Measurements from ENCODE around the gene CDK6.

Gene CDK6

GRCh38 chr7:92730808-92731207, 105.6 kb downstream of the CDK6 start:
- DNase-seq: no peak

GRCh38 chr7:92729751-92730150, 106.6 kb downstream of the CDK6 start:
- no peak for DNase-seq

- DNase-seq: no peak
These were observed 107.2 kb downstream of the CDK6 start for GRCh38 chr7:92729172-92729571.

DNA sequence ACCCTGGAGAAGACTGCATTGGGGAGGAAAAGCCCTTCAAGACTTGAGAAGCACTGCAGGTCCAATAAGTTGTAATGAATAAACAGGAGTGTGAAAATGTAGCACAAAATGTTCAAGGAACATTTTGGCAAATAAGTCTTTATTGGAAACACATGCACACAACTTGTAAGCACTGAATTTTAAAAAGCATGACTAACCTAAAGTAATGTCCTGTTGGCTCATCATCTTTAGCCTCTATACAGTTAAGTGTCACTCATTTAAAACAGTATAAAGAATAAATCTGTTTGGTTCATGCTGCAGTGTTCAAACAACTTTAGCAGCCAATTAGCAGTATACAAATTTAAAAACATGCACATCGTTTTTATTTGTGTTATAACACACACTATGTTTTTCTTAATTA, 108.6 kb downstream of the CDK6 start:
- DNase-seq: no peak

DNA sequence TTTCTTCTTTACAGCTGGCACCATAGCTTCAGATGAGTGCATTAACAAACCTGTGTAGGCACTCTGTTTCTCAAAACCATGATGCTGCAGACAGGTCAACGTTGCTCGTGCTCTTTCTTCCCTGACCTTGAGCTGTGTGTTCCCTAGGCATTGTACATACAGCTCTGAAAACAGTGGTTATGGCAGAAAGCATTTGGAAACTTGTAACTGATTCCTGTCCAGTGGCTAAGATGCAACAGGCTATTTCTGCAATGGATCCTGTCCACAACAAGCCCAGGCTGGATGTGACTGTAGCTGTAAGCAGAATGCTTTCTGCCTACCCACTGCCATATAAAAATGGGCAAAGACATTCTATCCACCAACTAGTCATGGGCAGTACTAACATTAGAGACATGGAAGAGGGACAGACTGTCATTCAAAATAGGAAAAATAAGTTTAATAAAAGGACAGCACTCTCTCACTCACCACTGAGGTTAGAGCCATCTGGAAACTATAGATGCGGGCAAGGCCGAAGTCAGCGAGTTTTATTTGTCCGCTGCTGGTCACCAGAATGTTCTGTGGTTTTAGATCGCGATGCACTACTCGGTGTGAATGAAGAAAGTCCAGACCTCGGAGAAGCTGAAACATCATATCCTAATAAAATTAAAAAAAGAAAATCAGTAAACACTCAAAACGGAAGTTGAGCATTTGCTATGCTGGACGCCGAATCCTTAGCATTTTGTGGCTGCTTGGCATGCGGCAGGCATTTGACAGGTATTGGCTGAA, 111.0 kb downstream of the CDK6 start:
- no peak for DNase-seq

- peak in 1 of 2 donors; percentile 25 for DNase-seq
These were observed 112.4 kb downstream of the CDK6 start for GRCh38 chr7:92723943-92724342.

DNA sequence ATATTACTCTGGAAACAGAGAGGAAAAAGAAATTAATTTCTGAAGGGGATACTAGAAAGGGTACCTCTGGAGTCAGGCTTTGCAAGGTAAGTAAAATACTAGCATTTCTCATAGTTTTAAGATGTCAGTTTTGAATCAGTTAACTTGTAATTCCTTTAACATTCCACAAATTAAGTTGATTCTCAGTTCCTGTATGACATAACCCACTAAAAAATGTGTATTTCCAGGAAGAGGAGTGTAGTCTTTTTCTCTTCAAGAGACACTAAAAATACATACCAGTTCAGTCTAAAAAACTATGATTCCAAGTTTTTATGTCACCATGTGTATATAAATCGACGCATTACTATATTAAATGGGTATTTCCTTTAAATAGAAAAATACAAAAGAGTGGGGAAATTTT, 113.2 kb downstream of the CDK6 start:
- no peak for DNase-seq

GRCh38 chr7:92722541-92722940, 113.8 kb downstream of the CDK6 start:
- no peak for DNase-seq

DNA sequence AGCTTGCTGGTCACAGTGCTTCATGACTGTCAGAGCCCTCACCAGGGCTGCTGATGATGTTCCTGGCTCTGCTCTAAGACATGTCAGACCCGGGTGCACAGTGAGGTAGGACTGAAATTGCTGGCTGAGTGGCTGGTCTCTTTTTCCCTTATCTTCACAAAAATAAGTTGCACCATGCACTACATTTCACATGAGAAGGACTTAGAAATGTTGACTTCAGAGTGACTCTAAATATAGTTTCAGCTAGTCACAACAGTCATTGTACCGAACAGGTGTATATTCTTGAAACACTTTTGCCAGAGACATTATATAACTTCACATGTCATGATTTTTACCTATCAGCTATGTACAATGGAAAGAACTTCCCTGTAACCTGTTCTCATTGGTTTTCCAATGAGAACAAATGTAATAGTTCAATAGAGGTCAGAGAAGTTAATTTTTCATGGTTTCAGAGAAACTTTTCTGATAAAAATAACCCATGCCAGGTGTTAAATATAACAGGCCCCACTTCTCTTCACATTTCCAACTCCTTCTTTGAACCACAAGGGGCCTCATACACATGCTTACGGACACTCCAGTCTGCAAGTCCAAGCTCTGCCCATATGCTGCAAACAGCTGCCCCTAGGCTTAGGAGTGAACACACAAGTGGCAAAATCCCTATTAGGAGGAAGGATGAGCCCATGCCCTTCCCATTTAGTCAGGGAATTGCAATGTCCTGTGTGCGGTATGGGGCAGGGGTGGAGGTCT, 115.6 kb downstream of the CDK6 start:
- no peak for DNase-seq

GRCh38 chr7:92717993-92718716, 118.2 kb downstream of the CDK6 start:
- peak; percentile 51 to 71 for DNase-seq

GRCh38 chr7:92717623-92717992, 118.8 kb downstream of the CDK6 start:
- no peak for DNase-seq

DNA sequence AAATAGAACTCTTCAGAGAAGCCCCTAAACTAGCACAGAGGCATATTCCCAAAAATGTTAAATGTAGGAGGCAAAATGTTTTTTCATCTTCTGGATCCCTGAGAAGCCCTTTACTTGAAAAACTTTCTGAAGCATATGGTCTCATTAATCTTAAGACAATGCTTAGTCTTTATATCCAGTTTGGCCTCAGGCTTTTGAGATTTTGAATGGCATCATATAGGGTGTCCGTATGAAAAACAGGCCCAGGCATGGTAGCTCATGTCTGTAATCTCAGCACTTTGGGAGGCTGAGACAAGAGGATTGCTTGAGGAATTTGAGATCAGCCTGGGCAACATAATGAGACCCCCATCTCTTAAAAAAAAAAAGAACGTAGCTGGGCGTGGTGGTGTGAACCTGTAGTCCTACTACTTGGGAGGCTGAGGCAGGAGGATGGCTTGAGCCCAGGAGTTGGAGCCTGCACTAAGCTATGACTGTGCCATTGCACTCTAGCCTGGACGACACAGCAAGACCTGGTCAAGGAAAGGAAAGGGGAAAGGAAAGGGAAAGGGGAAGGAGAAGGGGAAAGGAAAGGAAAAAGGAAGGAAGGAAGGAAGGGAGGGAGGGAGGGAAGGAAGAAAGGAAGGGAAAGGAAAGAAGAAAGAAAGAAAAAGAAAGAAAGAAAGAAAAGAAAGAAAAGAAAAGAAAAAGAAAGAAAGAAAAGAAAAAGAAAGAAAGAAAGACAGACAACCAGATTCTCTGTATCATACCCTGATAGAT, 119.4 kb downstream of the CDK6 start:
- no peak for DNase-seq

GRCh38 chr7:92715963-92716362, 120.4 kb downstream of the CDK6 start:
- no peak for DNase-seq

DNA sequence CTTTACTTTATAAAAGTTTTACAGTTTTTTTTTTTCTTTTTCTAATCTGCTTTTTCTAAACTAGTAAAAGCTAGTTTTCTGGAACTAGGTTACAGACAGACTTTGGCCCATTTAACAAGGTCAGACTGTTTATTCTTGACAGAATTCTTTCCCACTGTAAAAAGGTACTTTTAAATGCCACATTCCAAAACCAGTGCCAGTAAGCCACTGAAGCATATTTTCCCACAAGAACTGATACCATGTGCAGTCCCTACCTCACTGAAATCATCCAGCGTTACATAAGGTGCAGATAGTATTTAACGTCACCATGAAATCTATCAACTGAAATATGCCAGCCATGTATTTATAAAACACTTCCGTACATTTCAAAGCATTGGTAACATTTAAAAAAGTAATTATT, 121.6 kb downstream of the CDK6 start:
- no peak for DNase-seq

DNA sequence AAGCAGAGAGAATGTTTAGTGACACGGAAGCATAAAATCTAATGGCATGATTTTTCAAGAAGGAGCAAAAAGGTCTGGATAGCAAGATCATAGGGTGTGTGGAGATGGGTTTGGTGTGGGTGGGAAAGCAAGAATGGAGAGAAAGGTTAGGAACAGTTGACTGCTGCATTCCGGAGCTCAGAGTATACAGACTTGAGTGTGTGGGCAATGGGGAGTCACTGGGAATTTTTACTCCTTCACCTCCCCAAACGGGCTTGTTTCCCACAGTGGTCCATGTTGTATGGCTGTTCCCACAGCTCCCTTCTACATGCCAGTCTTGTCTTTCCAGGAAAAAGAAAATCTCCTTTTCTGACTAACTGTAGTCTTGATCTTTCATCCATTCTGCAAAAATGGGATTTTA, 122.1 kb downstream of the CDK6 start:
- DNase-seq: no peak

DNA sequence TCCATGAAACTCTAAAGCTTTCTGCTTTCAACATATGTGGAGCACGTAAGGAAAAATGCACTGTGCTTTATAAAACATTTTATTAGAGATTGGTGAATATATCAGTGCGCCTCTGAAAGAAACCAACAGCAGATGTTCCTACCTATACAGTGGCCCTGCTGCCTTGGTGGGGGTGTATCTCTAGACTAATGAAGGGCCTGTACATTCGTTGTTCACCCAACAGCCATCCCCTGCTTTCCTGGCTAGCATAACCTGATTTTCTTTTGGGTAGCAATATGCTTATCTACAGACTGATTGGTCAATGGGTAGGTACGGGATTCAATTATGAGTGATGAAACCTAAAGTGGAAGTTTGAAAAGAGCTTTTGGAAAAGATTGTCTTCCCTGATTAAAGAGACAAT, 126.5 kb downstream of the CDK6 start:
- no peak for DNase-seq

- no peak for DNase-seq
These were observed 127.2 kb downstream of the CDK6 start for GRCh38 chr7:92709150-92709549.

DNA sequence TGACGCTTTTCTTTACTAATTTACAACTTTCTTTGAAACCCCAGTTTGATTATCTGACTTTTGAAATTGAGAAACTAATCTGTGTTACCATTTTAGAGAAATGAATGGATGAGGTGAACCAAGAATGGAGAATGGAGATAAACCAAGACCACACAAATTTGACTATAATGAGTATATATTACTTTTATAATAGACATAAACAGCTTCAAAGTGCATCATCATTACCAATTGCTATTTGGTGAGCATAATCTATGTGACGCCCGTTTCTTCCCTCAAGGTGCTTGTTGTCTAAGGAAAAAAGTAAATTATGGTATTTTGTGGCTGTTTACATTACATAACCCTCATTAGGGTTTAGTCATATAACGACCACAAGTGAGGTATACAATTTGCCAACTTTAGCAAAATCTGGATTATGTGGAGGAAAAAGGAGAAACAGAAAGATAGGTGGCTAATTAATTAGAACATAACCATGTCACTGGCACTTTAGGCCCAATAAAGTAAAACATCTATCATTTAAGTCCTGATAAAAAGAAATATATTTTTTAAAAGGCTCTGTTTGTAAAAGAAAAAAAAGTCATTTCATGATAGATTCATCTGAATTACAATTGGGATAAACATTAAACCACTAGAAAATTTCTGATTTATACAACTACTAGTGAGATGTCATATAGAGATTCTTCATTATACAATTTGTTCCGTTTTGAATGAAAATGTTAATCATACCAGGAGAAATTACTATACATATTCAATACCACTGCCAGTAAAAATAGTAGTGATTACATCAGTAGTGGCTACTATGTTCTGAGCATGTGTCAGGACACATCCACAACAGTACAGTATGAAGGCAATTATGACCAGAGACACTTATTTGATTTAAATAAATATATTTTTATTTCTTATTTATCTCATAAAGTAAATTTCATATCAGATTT, 128.0 kb downstream of the CDK6 start:
- no peak for DNase-seq

- no peak for DNase-seq
These were observed 128.9 kb downstream of the CDK6 start for GRCh38 chr7:92707435-92707834.

DNA sequence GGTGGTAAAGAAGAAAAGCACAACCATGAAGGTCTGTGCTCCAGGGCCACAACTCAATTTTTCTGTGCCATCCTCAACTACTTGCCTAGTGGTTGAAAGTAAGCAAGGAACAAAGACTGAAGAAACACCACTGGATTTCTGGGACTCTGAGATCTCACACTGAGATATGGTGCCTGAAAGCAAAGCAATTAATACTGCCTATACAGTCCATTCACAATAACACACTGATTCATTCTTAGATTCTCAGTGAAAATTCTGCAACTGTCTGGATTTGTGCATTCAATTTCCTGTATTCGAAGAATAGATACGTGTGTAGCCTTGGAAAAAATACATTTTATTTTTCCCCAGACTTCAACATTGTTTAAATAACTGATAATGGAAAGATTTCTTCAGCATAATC, 129.8 kb downstream of the CDK6 start:
- no peak for DNase-seq

DNA sequence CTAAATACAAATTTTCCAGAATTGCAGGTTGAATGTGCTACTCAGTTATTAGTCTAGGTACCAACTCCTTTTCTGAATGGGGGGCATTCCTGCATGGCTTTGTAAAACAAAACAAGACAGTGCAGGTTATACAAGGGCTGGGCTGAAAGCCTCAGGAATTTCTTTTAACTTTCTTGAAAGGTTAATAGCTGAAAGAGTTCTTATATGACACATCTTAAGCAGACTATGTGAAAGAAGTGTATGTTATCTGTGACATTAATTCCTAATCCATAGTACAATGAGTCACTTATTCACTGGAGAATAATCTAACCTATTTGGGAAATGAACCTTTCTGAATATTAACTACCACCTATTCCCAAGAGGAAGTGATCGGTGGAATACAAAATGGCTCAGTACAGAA, 130.5 kb downstream of the CDK6 start:
- no peak for DNase-seq

DNA sequence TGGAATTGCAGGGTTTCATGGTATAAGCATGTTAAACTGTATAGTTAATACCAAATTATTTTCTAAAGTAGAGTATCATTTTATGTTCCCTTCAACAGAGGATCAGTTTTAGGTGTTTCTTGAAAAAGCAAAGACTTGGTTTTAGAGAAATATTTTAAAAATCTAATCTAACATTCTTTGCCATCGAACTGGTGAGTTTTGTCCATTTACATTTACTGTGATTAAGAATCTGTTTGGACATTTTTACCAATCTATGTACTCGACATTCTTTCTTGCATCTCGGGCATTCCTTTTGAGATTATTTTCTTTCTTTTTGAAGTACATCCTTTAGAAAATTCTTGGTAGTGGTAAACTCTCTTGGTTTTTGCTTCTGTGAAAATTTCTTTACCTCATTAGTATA, 131.5 kb downstream of the CDK6 start:
- no peak for DNase-seq
